ENCODE data around the gene CTNND1. TPM values are rescaled to one million over a fixed set of nuclear protein-coding genes. Genes with fewer than 3 reads are reported as not detected.
"Not testable (repeated sequence)": the region's sequence is repeated elsewhere in the genome, so short reads cannot be mapped to it uniquely, and the experiment has no call there.

The CTNND1 gene
- total RNA-seq, 2 donors from 2014 or later, result 375 to 416 TPM

- no peaks in the 10 kb centered on the region for H3K36me3 ChIP-seq
- H3K4me3 ChIP-seq, result no peak overlapping the region
- no peak for DNase-seq
- H3K27me3 ChIP-seq, result no peaks in the 10 kb centered on the region
- intact Hi-C loops (cut with DNase I), result loop anchor here (10.0 kb wide), 1 partner anchor 461 kb away; no protein-coding TSS in a partner anchor
- no peaks in the 10 kb centered on the region for H3K4me1 ChIP-seq
- H3K27ac ChIP-seq, result no peak overlapping the region
- TF ChIP-seq CTCF (IDR thresholded peaks at IDR 0.05), result no peak
- no peak overlapping the region for H3K9ac ChIP-seq (ENCODE audit: low read depth in 2 of 2, low read length in 2 of 2)
- no peaks in the 10 kb centered on the region for H3K9me3 ChIP-seq
These were observed 62.3 kb downstream of the CTNND1 start for GRCh38 chr11:57823859-57824258.

GRCh38 chr11:57834852-57835251 is 73.2 kb downstream of the CTNND1 start:
- H3K9me3 ChIP-seq, result no peaks in the 10 kb centered on the region
- intact Hi-C loops (cut with DNase I), result no loop called here
- no peak for TF ChIP-seq CTCF (IDR thresholded peaks at IDR 0.05)
- H3K4me1 ChIP-seq, result no peaks in the 10 kb centered on the region
- H3K27me3 ChIP-seq, result no peaks in the 10 kb centered on the region
- no peak for DNase-seq
- no peak overlapping the region for H3K9ac ChIP-seq (ENCODE audit: low read depth in 2 of 2, low read length in 2 of 2)
- no peak overlapping the region for H3K4me3 ChIP-seq
- H3K36me3 ChIP-seq, result no peaks in the 10 kb centered on the region
- H3K27ac ChIP-seq, result no peak overlapping the region

GRCh38 chr11:57838609-57839008 is 77.0 kb downstream of the CTNND1 start:
- intact Hi-C loops (cut with DNase I), result not testable (repeated sequence)

GRCh38 chr11:57842873-57843272 is 81.3 kb downstream of the CTNND1 start:
- no peak for TF ChIP-seq CTCF (IDR thresholded peaks at IDR 0.05)
- Histone ChIP-seq H3K9me3 (no peaks in the 10 kb centered on the region), H3K4me1 (no peaks in the 10 kb centered on the region), H3K4me3 (no peak overlapping the region), H3K27me3 (no peaks in the 10 kb centered on the region), H3K36me3 (no peaks in the 10 kb centered on the region), H3K9ac (ENCODE audit: low read depth in 2 of 2, low read length in 2 of 2) (no peak overlapping the region), H3K27ac (no peak overlapping the region)
- no peak for DNase-seq
- intact Hi-C loops (cut with DNase I), result no loop called here

More at GRCh38 chr11:57838609-57839008, 77.0 kb downstream of the CTNND1 start:
- H3K36me3 ChIP-seq; H3K9ac ChIP-seq (ENCODE audit: low read depth in 2 of 2, low read length in 2 of 2); DNase-seq; H3K4me1 ChIP-seq; H3K27me3 ChIP-seq; H3K4me3 ChIP-seq; H3K9me3 ChIP-seq; H3K27ac ChIP-seq: not testable (repeated sequence)

- TF ChIP-seq CTCF (IDR thresholded peaks at IDR 0.05), result no peak
- Histone ChIP-seq H3K36me3 (no peaks in the 10 kb centered on the region), H3K9me3 (no peaks in the 10 kb centered on the region), H3K4me1 (no peaks in the 10 kb centered on the region), H3K4me3 (no peak overlapping the region), H3K9ac (ENCODE audit: low read depth in 2 of 2, low read length in 2 of 2) (no peak overlapping the region), H3K27me3 (no peaks in the 10 kb centered on the region), H3K27ac (no peak overlapping the region)
- intact Hi-C loops (cut with DNase I), result no loop called here
- DNase-seq, result no peak
These were observed 106.4 kb downstream of the CTNND1 start for GRCh38 chr11:57867966-57868365.

- DNase-seq, result no peak
- no peak overlapping the region for H3K9ac ChIP-seq (ENCODE audit: low read depth in 2 of 2, low read length in 2 of 2)
- H3K27me3 ChIP-seq, result no peaks in the 10 kb centered on the region
- no peak overlapping the region for H3K4me3 ChIP-seq
- no peak overlapping the region for H3K27ac ChIP-seq
- no peaks in the 10 kb centered on the region for H3K9me3 ChIP-seq
- no peak for TF ChIP-seq CTCF (IDR thresholded peaks at IDR 0.05)
- intact Hi-C loops (cut with DNase I), result no loop called here
- no peaks in the 10 kb centered on the region for H3K36me3 ChIP-seq
- H3K4me1 ChIP-seq, result no peaks in the 10 kb centered on the region
These were observed 106.9 kb downstream of the CTNND1 start for GRCh38 chr11:57868491-57868890.

Other genes with a start within 250 kb of the CTNND1 start
- gene SLC43A1, start 246.1 kb upstream of the CTNND1 start, total RNA-seq, result 10 to 100 TPM in 1 of 2 donors, 1 to 10 TPM in 1; 8.7 to 19.0 TPM
- gene TIMM10, start 231.0 kb upstream of the CTNND1 start, total RNA-seq, result 10 to 100 TPM; 54.8 to 67.1 TPM
- gene SMTNL1, start 224.2 kb upstream of the CTNND1 start, total RNA-seq, result not detected
- 10 to 100 TPM; 28.3 to 35.3 TPM for gene UBE2L6, start 194.1 kb upstream of the CTNND1 start, total RNA-seq
- 10 to 100 TPM; 18.7 to 57.5 TPM for gene SERPING1, start 164.1 kb upstream of the CTNND1 start, total RNA-seq
- under 1 TPM; 0.44 to 0.98 TPM for gene YPEL4, start 111.9 kb upstream of the CTNND1 start, total RNA-seq
- 10 to 100 TPM; 13.5 to 14.9 TPM for gene CLP1, start 104.0 kb upstream of the CTNND1 start, total RNA-seq
- gene ZDHHC5, start 93.7 kb upstream of the CTNND1 start, total RNA-seq, result 10 to 100 TPM; 80.2 to 82.1 TPM
- gene MED19, start 49.6 kb upstream of the CTNND1 start, total RNA-seq, result 10 to 100 TPM; 10.6 to 14.0 TPM
- gene TMX2, start 49.2 kb upstream of the CTNND1 start, total RNA-seq, result 100 to 1,000 TPM in 1 of 2 donors, 10 to 100 TPM in 1; 92.1 to 145 TPM
- gene SELENOH, start 20.3 kb upstream of the CTNND1 start, total RNA-seq, result 100 to 1,000 TPM in 1 of 2 donors, 10 to 100 TPM in 1; 86.9 to 140 TPM
- not detected for gene BTBD18, start 10.0 kb upstream of the CTNND1 start, total RNA-seq

Data from colonic mucosa (tissue), 4 donors.